GM18499 (cell line): ENCODE results near the gene PSIP1.
A peak's percentile ranks its signal among the peaks of the same experiment; 100 is the strongest.
"Not testable (repeated sequence)": the region's sequence is repeated elsewhere in the genome, so short reads cannot be mapped to it uniquely, and the experiment has no call there.

ENCODE experiments used
- ATAC-seq: cut with Tn5 transposase; IDR thresholded peaks from one replicate; pipeline ENCODE4 v1.9.1; 2021; ENCODE audit warnings: moderate number of reproducible peaks; ENCODE audit not compliant: insufficient read depth, unreplicated experiment

PSIP1 gene

DNA sequence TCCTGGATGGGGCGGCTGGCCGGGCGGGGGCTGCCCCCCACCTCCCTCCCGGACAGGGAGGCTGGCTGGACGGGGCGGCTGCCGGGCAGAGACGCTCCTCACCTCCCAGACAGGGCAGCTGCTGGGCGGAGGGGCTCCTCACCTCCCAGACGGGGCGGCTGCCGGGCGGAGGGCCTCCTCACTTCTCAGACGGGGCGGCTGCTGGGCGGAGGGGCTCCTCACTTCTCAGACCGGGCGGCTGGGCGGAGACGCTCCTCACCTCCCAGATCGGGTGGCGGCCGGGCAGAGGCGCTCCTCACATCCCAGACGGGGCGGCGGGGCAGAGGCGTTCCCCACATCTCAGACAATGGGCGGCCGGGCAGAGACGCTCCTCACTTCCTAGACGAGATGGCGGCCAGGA lies 68.5 kb downstream of the PSIP1 start:
- not testable (repeated sequence) for ATAC-seq

DNA sequence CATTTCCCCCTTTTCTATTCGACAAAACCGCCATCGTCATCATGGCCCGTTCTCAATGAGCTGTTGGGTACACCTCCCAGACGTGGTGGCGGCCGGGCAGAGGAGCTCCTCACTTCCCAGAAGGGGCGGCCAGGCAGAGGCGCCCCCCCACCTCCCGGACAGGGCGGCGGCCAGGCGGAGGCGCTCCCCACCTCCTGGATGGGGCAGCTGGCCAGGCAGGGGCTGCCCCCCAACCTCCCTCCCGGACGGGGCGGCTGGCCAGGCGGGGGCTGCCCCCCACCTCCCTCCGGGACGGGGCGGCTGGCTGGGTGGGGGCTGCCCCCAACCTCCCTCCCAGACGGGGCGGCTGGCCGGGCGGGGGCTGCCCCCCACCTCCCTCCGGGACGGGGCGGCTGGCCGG lies 68.9 kb downstream of the PSIP1 start:
- not testable (repeated sequence) for ATAC-seq

DNA sequence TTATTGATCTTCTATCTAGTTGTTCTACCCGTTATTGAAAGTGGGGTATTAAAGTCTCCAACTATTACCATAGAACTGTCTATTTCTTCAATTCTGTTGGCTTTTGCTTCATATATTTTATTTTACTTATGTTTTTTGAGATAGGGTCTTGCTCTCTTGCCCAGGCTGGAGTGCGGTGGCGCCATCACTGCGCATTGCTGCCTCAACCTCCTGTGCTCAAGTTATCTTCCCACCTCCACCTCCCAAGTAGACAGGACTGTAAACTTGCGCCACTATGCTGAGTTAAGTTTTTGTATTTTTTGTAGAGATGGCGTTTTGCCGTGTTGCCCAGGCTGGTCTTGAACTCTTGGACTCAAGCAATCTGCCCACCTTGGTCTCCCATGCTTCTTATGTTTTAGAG lies 71.9 kb downstream of the PSIP1 start:
- no peak for ATAC-seq

DNA sequence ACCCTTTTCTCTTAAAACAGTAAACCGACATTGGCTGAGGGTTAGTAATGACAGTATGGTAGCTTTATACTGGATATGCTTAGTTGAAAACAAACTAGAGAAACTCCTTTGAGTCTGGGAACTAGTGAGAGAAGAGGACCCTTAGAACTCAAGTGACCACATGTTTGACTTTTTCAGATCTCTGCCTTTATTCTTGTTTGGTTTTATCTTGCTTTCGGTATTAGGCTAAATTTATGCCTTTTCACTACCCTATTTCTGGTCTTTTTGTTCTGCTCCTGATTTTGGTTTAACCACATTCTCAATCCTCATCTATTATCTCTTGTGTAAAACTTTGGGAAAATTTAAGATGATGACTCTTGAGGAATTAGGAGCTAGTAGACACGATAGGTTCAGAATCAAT lies 77.1 kb downstream of the PSIP1 start:
- ATAC-seq: no peak

DNA sequence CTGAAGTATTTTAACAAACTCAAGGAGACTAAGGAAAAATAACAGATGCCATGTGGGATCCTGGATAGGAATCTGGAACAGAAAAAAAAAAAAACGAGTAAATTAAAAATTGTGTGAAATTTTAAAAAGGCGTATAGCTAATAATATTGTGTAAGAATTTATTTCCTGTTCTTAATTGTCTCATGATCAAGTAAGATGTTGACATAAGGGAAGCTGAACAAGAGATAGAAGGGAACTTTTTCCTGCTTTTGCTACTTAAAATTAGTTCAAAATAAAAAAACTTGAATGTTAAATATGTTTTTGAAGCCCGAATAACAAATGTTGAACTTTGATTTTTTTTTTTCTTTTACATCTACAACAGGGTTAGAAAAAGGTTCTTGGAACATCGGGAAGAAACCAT lies 77.6 kb downstream of the PSIP1 start:
- ATAC-seq: no peak

DNA sequence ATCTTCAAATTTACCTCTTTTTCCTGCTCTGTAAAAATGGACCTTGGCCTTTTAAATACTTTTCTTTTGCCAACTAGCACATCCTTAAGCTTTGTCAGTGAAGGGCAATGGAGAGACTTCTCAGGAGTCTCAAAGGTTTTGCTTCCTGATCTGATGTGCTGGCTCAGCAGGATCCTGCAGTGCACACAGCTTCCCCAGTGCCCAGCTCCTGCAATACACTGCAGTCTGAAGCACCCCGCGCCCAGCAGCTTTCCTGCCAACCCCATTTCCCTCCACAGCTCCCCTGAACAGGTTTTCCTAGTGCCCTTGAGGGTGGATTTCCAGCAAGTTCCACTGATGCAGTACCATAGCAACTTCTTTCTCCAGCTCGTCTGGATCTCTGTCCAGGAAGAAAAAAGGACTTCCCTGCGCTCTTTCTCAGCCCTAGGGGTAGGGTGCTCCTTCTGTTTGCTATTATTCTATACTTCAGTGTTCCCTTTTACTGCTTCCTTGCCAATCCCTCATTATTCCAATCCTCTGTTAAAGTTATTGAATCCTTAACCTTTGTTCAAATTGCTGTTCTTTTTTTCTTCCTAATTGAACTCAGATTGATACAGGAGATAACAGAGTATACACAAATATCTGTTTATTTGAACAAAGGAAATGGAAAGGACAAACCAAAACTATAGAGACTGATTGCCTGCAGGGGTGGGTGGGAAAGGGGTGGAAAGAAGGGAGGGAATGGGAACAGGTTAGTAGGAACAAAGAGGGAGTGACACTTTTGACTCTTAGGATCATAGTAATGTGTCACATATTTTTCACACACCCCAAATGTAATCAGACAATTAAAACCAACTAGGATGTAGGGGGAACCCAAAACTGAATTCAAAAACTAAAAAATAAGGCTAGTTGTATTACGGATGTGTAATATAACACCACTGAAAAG lies 79.6 kb downstream of the PSIP1 start:
- ATAC-seq: no peak

DNA sequence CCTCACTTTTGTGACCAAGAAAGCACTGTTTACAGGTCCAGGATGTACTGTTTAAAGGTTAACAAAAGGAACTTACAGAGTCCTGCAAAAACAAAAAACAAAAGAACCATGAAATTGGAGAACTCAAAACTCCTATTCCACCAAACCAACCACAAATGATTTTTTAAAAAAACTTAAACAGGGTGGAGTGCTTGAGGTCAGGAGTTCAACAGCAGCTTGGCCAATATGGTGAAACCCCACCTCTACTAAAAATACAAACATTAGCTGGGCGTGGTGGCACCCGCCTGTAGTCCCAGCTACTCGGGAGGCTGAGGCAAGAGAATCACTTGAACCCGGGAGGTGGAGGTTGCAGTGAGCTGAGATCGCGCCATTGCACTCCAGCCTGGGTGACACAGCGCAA lies 83.1 kb downstream of the PSIP1 start:
- not testable (repeated sequence) for ATAC-seq

DNA sequence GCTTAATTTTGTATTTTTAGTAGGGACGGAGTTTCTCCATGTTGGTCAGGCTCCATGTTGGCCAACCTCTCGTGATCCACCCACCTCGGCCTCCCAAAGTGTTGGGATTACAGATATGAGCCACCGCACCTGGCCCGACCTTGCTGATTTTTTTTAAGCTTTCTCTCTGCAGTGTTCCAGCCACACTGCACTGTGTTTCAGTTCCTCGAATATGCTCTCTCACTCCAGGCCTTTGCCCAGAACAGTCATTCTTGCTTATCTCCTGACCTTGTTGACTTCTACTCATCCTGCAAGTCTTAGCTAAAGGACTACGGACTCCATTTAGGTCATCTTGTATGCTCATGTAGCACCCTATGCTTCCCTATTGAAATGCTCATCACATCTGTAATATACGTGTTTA lies 84.8 kb downstream of the PSIP1 start:
- peak; percentile 51 for ATAC-seq

DNA sequence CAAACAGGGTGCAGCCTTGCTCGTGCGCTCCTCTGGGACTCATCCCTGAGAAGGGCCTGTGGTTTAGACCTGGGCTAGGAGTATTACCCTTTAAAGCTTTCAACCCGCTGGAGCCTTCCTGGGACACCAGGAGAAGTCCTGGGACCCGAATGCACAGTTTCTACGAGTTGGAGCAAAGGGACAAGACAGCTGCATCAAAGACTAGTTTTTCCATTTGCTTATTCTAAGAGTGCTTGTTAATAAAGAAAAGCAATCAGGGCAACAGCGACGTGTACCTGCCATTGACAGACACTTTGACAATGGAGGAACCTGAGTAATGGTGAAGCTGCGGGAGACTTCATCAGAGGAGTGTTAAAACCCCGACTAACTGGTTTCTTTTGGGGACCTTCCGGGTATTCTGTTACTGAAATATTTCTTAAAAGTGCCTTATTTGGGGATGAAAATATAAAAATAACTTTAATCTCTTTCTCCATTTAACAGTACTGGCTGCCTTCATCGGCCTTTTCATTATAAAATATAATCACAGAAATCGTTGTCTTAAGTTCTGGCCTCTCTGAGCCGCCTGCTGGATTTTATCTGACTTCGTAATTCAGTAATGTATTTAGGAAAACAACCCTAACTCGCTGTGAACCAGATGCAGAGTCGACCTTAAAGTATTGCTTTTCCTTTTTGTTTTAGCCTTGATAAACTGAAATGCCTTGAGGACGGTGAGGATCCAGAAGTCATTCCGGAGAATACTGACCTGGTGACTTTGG lies 87.4 kb downstream of the PSIP1 start:
- no peak for ATAC-seq

DNA sequence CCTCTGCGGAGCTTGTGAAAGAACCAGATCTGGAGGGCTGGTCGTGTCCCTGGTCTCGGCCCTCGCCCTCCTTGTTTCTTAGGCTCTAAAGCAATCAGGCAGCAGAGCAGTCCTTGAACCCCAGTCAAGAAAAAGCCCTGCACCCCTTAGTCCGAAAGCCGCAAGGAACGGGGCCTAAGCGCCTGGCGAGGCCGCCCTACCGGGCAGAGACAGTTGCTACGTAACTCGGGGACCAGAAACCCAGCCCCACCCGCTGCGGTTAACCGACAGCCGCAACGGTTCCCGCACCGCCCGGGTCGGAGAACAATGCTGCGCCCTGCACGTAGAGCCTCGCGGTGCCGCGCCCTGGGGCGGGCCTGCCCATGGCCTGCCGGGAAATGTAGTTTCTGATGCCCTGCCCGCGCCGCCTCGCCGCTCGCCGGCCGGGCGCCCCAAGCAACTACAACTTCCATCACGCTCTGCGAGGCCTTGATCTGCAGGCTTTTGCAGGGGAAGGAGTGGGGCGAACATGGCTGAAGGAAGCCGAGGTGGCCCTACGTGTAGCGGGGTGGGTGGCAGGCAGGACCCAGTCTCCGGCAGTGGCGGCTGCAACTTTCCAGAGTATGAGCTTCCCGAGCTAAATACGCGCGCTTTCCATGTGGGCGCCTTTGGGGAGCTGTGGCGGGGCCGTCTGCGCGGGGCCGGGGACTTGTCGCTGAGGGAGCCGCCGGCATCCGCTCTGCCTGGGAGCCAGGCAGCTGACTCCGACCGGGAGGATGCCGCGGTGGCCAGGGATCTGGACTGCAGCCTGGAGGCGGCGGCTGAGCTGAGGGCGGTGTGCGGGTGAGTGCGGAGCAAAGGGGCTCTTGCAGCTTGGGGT lies 88.2 kb downstream of the PSIP1 start, which contains the start of gene SNAPC3:
Gene SNAPC3 (plus strand): TSS at position 505 of the 859 bp plus-strand sequence. CDS start 4 bp downstream, at position 509.
- ATAC-seq: peak; percentile 94

DNA sequence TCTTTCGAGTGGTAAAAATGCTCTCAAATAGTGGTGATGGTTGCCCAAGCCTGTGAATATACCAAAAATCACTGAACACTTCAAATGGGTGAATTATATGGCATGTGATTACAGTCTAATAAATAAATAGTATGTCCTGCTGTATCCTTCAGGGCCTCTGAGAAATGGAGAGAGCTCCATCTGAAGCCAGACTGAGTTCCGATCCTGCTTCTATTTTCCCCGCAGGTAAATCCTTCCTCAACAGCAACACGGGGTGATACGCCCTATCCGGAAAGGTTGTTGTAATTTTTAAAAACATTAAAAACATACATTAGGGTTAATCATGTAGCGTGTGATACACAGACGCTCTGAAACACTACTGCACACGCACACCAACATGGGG lies 88.8 kb downstream of the PSIP1 start:
- no peak for ATAC-seq

DNA sequence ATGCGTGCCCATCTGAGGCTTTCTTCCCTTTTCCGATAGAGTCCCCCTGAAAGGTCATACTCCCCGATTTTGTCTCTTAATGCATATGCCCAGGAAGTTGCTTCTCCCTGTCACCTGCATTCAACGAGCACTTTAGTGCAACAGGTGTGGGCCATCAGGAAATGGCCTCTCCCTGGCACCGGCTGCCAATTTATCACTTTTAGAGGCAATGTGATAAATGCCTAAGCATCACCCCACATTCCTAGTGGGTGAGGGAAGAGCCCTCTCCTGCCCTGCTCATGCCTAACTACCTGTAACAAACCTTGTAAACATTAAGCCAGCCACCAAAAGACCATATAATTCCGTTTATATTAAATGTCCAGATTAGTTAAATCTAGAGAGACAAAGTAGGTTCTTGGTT lies 89.2 kb downstream of the PSIP1 start:
- no peak for ATAC-seq

DNA sequence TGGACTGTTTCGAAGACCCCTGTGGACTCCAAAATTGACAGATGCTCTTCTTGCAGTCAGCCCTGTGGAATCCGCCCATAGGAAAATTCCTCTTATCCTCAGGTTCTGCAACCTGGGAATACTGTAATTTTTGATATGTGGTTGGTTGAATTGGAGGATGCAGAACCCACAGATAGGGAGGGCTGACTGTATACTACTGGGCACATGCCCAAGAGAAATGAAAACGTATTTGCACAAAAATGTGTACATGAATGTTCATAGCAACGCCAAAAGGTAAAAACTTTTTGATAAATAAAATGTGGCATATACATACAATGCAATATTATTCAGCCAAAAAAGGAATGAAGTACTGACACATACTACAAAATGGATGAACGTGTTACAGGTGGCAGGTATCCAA lies 90.0 kb downstream of the PSIP1 start:
- ATAC-seq: no peak

DNA sequence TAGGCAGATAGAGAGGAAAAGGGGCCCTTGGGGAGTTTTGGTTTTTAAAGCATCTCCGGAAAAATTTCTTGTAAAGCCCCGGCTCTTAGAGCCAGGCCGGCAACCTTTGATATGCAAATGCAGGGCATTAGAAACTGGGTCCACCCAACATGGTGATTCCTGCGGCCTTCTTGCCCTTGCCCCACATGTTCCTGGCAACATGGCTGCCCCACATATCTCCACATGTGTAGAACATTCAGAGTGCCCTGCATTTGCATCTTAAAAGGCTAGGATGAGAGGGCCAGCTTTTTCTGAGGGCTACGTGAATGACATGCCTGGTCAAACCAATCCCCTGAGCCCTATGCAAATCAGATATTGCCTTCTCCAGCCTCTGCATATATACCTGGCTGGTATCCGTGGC lies 93.1 kb downstream of the PSIP1 start:
- no peak for ATAC-seq

DNA sequence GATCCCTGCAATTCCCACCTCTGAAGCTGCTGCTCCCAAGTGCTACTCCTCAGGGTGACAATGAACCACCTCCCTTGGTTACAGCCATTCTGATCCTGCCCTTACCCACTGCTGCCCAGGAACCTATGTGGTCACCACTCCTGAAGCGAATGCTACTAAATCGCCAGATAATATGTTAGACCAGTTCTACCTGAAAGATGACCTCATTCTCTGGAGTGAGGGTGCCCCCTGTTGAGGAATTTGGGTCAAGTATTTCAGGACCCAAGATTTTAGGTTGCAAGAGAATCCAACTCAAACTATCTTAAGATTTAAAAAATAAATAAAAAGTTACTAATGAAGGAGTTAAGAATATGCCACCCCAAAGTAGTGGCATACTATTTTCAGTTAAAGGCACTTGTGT lies 93.9 kb downstream of the PSIP1 start:
- no peak for ATAC-seq
